Fibroblast of lung (primary cell): ENCODE data around the gene PSMD2. TPM values are rescaled to one million over a fixed set of nuclear protein-coding genes. Genes with fewer than 3 reads are reported as not detected.

Source experiments
- DNase-seq, 2 donors: peaks; one replicate each; pipeline versions ENCODE4 v3.0.0 to v3.0.0-alpha.2; 2010; ENCODE audit warnings: low read depth in 2 of 2
- H2AFZ ChIP-seq: 2 replicates; pipeline ENCODE4 v1.5.1; 2012; ENCODE audit warnings: low read length, control low read depth, inconsistent platforms
- H3K27ac ChIP-seq: 2 replicates; pipeline ENCODE4 v1.5.1; 2011; ENCODE audit warnings: low read length, control low read depth; ENCODE audit not compliant: insufficient read depth
- H3K27me3 ChIP-seq: 2 replicates; pipeline ENCODE4 v1.5.1; 2011; ENCODE audit warnings: mild to moderate bottlenecking, low read length; ENCODE audit not compliant: control insufficient read depth, insufficient read depth
- H3K36me3 ChIP-seq: 2 replicates; pipeline ENCODE4 v1.5.1; 2011; ENCODE audit warnings: low read length; ENCODE audit not compliant: control insufficient read depth, insufficient read depth
- H3K4me1 ChIP-seq: 2 replicates; pipeline ENCODE4 v1.5.1; 2011; ENCODE audit warnings: low read length; ENCODE audit not compliant: control insufficient read depth, insufficient read depth; ENCODE audit errors: extremely low read depth
- H3K4me2 ChIP-seq: 2 replicates; pipeline ENCODE4 v1.5.1; 2011; ENCODE audit warnings: low read length, control low read depth; ENCODE audit not compliant: insufficient read depth; ENCODE audit errors: extremely low read depth
- H3K4me3 ChIP-seq, 4 experiments: fragments of 200-600 bp in 1 of 4; sonication (generic) in 1 of 4; replicated peaks in 1 of 4; 2 replicates each; pipeline ENCODE4 v1.5.1; 2011 to 2016; ENCODE audit warnings: low read length in 4 of 4, low read depth in 3 of 4, mild to moderate bottlenecking in 3 of 4, control low read depth in 2 of 4, inconsistent platforms in 1 of 4, mixed read lengths in 1 of 4; ENCODE audit not compliant: insufficient read depth in 1 of 4; ENCODE audit errors: control extremely low read depth in 1 of 4
- H3K79me2 ChIP-seq: 2 replicates; pipeline ENCODE4 v1.5.1; 2012; ENCODE audit warnings: mild to moderate bottlenecking, low read length, inconsistent platforms; ENCODE audit not compliant: control insufficient read depth, insufficient read depth
- H3K9ac ChIP-seq: 2 replicates; pipeline ENCODE4 v1.5.1; 2011; ENCODE audit warnings: mild to moderate bottlenecking, low read length, control low read depth; ENCODE audit not compliant: insufficient read depth
- H3K9me3 ChIP-seq: 2 replicates; pipeline ENCODE4 v1.5.1; 2012; ENCODE audit warnings: low read depth, low read length; ENCODE audit not compliant: control insufficient read depth, insufficient read depth
- H4K20me1 ChIP-seq: 2 replicates; pipeline ENCODE4 v1.5.1; 2011; ENCODE audit warnings: low read length; ENCODE audit not compliant: control insufficient read depth, insufficient read depth; ENCODE audit errors: extremely low read depth
- EZH2 ChIP-seq: IDR thresholded peaks from 2 replicates; pipeline ENCODE4 v1.5.1; 2012; ENCODE audit warnings: low read length, control low read depth, mild to moderate bottlenecking; ENCODE audit errors: missing control alignments
- polyA plus RNA-seq, 2 donors: library from polyadenylated mRNA; depleted of rRNA in 1 of 2; stranded (reverse) in 1 of 2; unstranded in 1 of 2; fragments of >200 nt; gene quantifications; 2 replicates each; pipeline ENCODE4 v1.2.1, GENCODE V29; 2011 to 2012; ENCODE audit warnings: missing spikeins in 1 of 2
- total RNA-seq: library from RNA; depleted of rRNA; stranded (reverse); fragments of >200 nt; gene quantifications from 2 replicates; pipeline ENCODE4 v1.2.1, GENCODE V29; 2014
- TF ChIP-seq, protein P1 (sequence below), 2 donors: IDR thresholded peaks in 1 of 2; conservative IDR thresholded peaks in 1 of 2; 1 replicate in 1 of 2; 2 replicates in 1 of 2; pipeline ENCODE4 v1.5.1; 2011 to 2012; ENCODE audit warnings: low read length in 2 of 2, control low read depth in 1 of 2, inconsistent platforms in 1 of 2, low read depth in 1 of 2, mild to moderate bottlenecking in 1 of 2

Gene PSMD2
- total and polyA plus RNA-seq, 2 donors (not counting 1 experiment from before 2014, with no cell fraction given): 188 to 429 TPM

DNA sequence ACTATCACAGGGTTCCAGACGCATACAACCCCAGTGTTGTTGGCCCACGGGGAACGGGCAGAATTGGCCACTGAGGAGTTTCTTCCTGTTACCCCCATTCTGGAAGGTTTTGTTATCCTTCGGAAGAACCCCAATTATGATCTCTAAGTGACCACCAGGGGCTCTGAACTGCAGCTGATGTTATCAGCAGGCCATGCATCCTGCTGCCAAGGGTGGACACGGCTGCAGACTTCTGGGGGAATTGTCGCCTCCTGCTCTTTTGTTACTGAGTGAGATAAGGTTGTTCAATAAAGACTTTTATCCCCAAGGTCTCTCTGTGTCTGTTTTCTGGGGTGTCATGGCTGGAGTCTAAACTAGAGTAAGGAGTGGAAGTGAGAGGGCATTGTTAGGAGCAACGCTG lies 9.7 kb downstream of the PSMD2 start:
- Histone ChIP-seq H3K27ac (no peak overlapping the region), H3K4me3 (no peak overlapping the region), H3K4me1 (no peaks in the 10 kb centered on the region), H3K9me3 (no peaks in the 10 kb centered on the region), H3K27me3 (no peaks in the 10 kb centered on the region), H3K36me3 (peaks cover 18% of the 10 kb centered on the region), H3K9ac (no peak overlapping the region), H4K20me1 (no peaks in the 10 kb centered on the region), H2AFZ (no peak overlapping the region), H3K4me2 (no peak overlapping the region), H3K79me2 (peaks cover 6% of the 10 kb centered on the region)
- DNase-seq: no peak
- TF ChIP-seq EZH2: no peak
- TF ChIP-seq, protein P1, sequence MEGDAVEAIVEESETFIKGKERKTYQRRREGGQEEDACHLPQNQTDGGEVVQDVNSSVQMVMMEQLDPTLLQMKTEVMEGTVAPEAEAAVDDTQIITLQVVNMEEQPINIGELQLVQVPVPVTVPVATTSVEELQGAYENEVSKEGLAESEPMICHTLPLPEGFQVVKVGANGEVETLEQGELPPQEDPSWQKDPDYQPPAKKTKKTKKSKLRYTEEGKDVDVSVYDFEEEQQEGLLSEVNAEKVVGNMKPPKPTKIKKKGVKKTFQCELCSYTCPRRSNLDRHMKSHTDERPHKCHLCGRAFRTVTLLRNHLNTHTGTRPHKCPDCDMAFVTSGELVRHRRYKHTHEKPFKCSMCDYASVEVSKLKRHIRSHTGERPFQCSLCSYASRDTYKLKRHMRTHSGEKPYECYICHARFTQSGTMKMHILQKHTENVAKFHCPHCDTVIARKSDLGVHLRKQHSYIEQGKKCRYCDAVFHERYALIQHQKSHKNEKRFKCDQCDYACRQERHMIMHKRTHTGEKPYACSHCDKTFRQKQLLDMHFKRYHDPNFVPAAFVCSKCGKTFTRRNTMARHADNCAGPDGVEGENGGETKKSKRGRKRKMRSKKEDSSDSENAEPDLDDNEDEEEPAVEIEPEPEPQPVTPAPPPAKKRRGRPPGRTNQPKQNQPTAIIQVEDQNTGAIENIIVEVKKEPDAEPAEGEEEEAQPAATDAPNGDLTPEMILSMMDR (conservative IDR thresholded peaks at IDR 0.05 in 1 of 2, IDR thresholded peaks at IDR 0.05 in 1 of 2; ENCODE audit: low read depth in 1 of 2, low read length in 2 of 2): no peak

DNA sequence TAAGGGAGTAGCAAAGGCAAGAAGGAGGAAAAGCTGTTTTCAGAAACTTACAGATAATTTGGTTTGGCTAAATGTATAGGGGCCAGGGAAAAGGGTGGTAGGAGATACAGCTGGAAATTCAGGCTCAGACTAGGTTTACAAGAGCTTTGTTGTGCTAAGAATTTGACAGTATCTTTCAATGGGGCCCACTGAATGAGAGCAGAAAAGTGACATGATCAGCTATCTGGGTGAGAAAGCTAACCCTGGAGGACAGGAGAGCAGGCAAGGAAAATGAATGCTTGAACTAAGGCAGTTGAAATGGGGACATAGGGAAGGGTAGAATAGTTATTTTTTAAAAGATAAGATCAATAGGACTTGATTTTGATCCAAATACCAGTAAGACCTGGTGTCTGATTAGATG lies 12.6 kb downstream of the PSMD2 start:
- peaks cover under 1% of the 10 kb centered on the region for H4K20me1 ChIP-seq
- no peaks in the 10 kb centered on the region for H3K27me3 ChIP-seq
- no peak overlapping the region for H3K4me2 ChIP-seq
- no peak overlapping the region for H3K9ac ChIP-seq
- peaks cover under 1% of the 10 kb centered on the region for H3K4me1 ChIP-seq
- H3K27ac ChIP-seq: no peak overlapping the region
- TF ChIP-seq, protein P1 (conservative IDR thresholded peaks at IDR 0.05 in 1 of 2, IDR thresholded peaks at IDR 0.05 in 1 of 2; ENCODE audit: low read depth in 1 of 2, low read length in 2 of 2): no peak
- TF ChIP-seq EZH2: no peak
- H3K4me3 ChIP-seq: no peak overlapping the region
- DNase-seq: no peak
- peaks cover 15% of the 10 kb centered on the region for H3K36me3 ChIP-seq
- no peak overlapping the region for H2AFZ ChIP-seq
- H3K9me3 ChIP-seq: no peaks in the 10 kb centered on the region
- H3K79me2 ChIP-seq: peaks cover 20% of the 10 kb centered on the region

DNA sequence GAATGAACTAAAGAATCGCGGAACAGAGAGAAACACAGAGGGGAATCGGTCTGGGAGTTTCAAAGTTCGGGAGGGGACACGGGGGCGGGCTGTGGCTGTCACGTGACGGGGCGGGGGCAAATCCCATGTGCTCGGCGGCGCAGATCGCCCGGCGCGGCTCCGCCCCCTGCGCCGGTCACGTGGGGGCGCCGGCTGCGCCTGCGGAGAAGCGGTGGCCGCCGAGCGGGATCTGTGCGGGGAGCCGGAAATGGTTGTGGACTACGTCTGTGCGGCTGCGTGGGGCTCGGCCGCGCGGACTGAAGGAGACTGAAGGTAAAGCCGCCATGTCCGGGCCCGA lies 15.3 kb downstream of the PSMD2 start, which contains the start of gene EIF4G1:
TSS of gene EIF4G1 (plus strand) at position 244 of the 337 bp plus-strand sequence. CDS start 1,191 bp downstream, outside the sequence.
- peak within 1 kb of the TSS; percentile 90 to 98 (median 95) for H3K4me3 ChIP-seq
- peak within 1 kb of the TSS; percentile 95 for H3K27ac ChIP-seq
- peaks cover 10% of the 10 kb centered on the region for H3K4me1 ChIP-seq
- H3K9ac ChIP-seq: peak within 1 kb of the TSS; percentile 94
- H3K4me2 ChIP-seq: peak within 1 kb of the TSS; percentile 95
- no peaks in the 10 kb centered on the region for H3K27me3 ChIP-seq
- peaks cover 11% of the 10 kb centered on the region for H3K36me3 ChIP-seq
- TF ChIP-seq, protein P1 (conservative IDR thresholded peaks at IDR 0.05 in 1 of 2, IDR thresholded peaks at IDR 0.05 in 1 of 2; ENCODE audit: low read depth in 1 of 2, low read length in 2 of 2): no peak
- TF ChIP-seq EZH2: no peak
- peaks cover 47% of the 10 kb centered on the region for H3K79me2 ChIP-seq
- no peaks in the 10 kb centered on the region for H3K9me3 ChIP-seq
- DNase-seq: peak; percentile 92 to 94
- H4K20me1 ChIP-seq: peaks cover 4% of the 10 kb centered on the region
- no peak within 1 kb of the TSS for H2AFZ ChIP-seq
